HG02885 (cell line): ENCODE results near the gene PRPF19.

Source experiments
- ATAC-seq: cut with Tn5 transposase; IDR thresholded peaks from one replicate; pipeline ENCODE4 v1.9.1; 2021; ENCODE audit warnings: mild to moderate bottlenecking; ENCODE audit not compliant: unreplicated experiment, poor library complexity

Gene PRPF19

DNA sequence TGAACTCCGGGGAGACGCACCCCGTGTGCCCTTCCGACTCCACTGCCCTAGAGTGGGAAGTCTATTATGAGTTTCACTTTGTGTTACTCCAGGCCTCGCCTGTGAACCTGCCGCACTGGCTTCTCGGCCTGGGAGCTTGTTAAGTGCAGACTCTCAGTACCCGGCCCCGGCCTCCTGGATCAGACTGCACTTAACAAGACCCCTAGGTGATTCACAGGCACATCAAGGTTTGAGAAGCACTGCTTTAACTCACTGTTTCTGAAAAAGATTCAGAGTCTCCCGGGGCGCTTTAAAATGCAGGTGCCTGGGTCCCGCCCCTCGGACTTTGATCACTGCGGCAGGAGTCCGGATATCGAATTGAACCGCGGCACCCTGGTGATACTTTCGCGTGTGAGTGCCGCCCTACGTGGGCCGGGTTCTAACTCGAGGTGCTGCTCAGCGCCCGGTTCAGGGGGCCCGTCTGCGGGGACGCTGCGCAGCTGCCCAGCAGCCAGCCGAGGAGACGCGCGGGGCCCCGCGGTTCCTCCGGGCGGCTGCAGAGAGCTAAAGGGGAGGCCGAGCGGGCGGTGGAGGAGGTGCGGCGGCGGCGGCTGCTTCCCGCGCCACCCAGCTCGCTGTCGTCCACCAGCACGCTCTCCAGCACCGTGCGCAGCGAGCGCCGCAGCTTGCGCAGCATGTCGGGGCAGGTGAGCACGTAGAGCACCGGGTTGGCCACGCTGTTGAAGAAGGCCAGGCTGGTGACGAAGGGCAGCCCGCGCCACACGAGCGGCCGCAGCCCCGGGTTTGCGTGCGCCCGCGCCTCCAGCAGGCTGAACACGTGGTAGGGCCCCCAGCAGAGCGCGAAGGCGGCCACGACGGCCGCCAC lies 54.0 kb downstream of the PRPF19 start:
- no peak for ATAC-seq

DNA sequence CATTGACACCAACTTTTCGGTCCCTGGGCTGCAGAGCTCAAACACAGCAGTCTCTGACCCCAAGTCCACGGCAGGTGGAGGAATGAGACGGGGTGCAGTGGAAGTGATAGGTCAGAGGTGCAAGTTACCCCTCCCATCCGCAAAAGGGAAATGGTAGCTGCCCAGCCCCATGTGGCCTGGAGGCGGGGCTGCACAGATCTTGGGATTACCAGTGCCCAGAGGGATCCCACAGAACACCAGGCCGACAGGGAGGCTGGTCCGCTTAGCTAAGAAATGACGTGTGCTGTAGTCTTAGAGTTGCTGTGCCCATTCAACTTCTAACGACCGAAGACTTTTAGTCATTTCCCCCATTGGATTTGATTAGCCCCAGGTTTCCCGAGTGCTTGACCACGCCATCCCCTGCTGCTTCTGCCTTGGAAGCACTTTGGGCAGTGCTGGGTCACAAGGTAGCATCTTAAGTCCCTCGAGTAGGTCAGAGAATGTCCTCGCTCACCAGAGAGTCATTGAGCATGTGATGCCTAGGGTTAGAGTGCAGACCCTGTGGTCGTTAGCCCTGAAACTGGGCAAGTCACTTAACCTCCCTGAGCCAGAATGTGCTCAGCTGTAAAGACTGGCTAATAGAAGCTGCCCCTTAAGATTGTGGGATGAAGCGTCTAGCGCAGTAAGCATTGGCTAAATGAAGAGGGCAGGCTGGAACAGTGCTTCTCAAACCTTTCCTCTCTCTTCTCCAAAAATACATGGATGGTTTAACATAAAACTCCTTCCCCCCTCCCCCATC lies 54.9 kb downstream of the PRPF19 start:
- no peak for ATAC-seq

DNA sequence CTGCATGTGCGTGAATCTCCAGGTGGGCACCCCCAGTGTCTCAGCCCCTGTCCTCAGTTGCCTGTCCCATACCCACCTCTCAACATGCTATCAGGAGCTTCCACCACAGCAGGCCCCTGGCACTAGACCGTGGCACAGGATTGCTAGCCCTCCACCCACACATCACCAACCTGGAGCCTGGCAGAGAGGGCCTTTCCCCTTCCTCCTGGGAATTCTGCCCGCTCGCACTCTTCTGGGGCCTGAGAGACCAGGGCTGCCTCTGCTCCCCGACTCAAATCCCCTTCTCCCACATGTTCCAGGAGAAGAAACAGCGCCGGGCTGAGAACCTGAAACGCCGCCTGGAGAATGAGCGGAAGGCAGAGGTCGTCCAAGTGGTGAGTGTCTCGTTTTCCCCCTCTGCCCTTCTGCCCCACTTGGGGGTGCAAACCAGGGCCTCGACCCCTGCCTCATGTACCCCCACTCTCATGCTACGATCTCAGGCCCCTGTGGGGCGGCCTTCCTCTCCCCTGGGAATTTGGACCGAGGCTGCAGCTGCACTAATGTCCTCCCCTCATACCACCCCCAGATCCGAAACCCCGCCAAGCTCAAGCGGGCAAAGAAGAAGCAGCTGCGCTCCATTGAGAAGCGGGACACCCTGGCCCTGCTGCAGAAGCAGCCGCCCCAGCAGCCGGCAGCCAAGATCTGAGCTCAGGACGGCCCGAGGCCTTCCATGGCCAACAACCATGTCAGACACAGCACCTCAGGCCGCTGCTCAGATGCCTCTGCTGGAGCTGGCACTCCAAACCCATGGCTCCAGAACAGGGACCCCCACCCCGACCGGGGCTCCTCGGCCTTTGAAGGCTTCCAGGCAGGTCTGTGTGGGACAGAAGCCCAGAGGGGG lies 56.5 kb downstream of the PRPF19 start:
- no peak for ATAC-seq

DNA sequence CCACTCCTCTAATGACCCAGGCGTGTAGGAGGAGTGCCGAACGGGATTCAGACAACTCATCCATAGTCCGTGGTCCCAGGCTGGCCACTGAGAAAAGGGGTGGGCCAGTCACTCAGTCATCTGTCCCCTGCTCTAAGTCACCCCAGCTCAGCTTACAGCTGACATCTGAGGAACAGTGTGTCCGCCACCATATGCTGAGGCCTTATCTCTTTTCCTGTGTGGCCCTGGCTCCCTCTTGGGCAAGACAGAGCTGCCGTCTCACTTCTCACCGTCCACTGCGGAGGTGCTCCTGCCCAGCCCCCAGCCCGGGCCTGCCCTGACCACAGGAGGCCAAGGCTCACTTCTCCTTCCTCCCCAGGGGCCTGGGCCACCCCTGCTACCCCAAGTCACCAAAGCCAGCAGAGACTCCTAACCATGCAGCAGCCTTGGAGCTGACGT lies 57.7 kb downstream of the PRPF19 start:
- no peak for ATAC-seq

DNA sequence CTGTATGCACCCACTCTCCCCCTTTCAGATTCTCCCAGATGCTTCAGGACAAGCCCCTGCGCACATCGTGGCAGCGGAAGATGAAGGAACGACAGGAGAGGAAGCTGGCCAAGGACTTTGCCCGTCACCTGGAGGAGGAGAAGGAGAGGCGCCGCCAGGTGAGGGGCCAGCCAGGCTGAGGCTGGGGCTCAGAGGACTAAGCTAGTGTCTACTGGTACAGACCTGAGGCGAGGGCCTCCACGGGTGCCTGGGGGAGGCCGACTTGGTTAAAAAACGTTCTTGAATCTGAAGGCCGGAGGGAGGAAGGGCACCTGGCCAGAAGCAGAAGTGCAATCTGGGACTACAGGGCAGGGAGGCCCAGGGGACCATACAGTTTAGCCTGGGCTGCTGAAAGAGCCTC lies 58.5 kb downstream of the PRPF19 start:
- no peak for ATAC-seq

DNA sequence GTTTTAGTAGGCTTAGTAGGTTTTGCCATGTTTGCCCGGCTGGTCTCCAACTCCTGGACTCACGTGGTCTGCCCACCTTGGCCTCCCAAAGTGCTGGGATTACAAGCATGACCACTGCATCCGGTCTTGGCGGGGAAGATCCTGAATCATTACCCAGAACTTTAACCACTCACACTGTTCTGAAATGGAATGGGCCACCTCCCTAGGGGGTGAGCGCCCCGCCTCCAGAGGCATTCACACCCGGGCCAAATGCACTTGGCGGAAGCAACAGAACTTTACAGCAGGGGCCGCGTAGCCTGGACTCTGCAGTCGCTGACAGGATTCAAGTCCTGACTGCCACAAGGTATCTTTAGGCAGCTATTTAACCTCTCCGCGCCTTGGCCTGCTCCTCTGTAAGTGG lies 59.1 kb downstream of the PRPF19 start:
- ATAC-seq: no peak

DNA sequence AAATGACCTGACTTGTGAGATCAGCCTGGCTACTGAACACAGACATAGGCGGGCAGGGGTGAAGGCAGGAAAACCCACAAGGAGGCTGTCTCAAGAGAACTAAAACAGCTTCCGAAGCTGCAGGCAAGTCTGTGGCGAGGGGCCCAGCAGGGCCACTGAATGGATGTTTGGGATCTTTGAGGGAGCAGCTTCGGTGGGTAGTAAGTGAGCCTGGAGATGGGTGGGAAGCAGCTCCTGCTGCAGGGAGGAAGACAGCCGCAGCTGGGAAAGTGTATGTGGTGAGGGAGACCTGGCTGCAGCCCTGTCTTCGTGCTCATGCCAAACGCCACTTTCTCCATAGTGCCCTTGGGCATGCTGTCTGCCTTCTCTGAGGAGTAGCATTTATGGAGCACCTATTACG lies 61.0 kb downstream of the PRPF19 start:
- no peak for ATAC-seq

DNA sequence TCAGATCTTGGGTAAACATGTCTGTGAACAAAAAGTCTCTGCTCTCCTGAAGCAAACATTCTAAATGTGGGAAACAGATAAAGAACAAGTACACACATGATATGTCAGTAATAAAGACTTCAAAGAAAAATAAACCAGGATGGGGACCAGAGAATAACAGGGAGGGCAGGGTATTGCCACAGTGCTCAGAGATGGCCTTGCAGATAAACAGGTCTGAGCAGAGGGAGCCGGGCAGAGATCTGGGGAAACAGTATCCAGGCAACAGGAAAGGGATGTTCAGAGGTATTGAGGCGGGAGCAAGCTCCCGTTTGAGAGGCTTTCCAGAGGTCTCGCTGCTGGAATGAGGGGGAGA lies 61.5 kb downstream of the PRPF19 start:
- ATAC-seq: no peak

DNA sequence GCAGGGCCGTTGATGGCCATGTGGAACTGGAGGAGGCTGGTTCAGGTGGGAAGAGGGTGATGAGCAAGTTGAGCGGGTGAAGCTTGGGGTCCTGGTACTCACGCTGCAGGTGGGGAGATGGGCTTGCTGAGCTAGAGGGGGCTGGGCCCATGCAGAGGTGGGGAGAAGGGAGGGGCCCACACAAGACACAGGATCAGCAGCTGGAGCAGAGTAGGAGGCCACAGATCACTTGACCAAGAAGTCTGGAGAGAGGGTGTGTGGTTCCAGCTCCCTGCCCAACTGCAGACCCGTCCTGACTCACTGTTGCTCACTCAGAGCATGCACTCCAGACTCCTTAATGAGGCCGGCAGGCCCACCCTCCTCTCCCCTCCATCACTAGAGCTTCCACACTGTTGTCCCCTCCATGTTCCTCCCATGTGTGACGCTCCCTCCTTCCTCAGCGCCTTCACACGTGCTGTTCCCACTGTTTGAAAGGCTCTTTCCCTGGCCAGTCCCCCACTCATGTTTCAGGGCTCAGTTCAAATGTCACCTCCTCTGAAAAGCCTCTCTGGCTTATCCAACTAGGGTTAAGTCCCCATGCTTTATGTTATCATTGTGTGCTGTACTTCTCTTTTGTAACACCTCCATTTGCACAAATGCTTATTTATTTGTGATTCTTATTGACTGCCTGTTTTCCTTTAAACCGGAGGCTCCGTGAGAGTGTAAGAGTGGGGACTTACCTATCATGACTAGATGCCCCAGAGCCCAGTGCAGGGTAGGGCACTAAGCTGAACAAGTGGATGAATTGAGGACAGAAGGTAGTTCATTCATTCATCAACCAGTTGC lies 62.1 kb downstream of the PRPF19 start:
- no peak for ATAC-seq

DNA sequence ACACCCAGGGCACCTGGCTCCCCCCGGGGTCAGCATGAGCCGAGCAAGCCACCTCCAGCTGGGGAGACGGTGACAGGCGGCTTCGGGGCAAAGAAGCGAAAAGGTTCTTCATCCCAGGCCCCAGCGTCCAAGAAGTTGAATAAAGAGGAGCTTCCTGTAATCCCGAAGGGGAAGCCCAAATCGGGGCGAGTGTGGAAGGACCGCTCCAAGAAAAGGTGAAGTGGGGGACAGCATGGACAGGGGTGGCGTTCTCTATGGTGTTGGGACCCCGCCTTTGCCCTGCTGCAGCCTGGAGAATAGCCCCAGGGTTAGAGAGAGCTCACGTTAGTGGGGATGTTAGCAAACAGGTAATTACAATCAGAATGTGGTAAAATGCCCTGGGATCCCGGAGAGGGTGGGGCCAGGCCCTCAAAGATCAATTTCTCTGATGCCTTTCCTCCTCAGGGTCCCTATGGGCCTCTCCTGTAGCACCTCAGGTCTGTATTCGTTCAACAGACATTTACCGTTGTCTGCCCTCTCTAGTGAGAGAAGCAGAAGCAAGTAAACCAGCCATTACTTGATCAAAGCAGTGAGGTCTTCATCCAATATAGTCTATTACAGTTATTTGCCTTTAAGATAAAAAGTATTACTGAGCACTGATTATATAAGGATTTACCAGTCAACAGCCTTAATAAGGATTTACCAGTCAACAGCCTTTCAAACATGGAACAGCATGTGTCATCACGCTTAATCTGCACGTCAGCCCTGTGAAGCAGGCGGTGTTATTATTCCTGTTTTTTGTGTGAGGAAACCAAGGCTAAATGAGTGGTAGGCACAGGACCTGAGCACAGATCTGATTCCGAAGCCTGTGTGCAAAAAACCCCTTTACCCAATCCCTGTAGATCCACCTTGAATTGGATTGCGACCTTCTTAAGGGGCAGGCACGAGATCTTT lies 63.5 kb downstream of the PRPF19 start:
- peak; percentile 0 for ATAC-seq

DNA sequence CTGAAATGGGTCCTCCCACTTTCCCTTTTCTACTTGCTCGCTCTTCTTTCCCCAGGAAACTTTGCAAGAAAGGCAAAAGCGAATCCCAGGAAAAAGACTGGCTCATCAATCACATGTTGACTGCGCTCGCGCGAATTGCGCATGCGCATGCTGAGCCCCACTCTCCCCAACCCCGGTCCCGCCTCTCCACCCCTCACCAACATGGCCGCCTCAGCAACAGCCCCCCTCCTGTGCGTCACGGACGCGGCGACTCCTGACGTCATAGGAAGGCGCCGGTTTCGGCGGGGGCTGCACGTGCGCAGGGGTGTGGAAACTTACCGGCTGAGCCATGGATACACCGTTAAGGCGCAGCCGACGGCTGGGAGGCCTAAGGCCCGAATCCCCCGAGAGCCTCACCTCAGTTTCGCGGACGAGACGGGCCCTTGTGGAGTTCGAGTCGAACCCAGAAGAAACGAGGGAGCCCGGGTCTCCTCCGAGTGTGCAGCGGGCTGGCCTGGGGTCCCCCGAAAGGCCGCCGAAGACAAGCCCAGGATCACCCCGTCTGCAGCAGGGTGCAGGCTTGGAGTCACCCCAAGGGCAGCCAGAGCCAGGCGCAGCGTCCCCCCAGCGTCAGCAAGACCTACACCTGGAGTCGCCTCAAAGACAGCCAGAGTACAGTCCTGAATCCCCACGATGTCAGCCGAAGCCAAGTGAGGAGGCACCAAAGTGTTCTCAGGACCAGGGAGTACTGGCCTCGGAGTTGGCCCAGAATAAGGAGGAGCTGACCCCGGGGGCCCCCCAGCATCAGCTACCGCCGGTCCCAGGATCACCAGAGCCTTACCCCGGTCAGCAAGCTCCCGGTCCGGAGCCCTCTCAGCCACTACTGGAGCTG lies 64.4 kb downstream of the PRPF19 start, which contains the start of gene CCDC86:
Gene CCDC86 (plus strand): TSS at position 317 of the 871 bp plus-strand sequence. CDS start 12 bp downstream, at position 329.
- peak; percentile 84 for ATAC-seq
